HG03442 (cell line): ENCODE data around the gene SNX32.

ENCODE experiments used
- ATAC-seq: cut with Tn5 transposase; IDR thresholded peaks from one replicate; pipeline ENCODE4 v1.9.1; 2021; ENCODE audit warnings: mild to moderate bottlenecking, moderate library complexity; ENCODE audit not compliant: unreplicated experiment

Gene SNX32

DNA sequence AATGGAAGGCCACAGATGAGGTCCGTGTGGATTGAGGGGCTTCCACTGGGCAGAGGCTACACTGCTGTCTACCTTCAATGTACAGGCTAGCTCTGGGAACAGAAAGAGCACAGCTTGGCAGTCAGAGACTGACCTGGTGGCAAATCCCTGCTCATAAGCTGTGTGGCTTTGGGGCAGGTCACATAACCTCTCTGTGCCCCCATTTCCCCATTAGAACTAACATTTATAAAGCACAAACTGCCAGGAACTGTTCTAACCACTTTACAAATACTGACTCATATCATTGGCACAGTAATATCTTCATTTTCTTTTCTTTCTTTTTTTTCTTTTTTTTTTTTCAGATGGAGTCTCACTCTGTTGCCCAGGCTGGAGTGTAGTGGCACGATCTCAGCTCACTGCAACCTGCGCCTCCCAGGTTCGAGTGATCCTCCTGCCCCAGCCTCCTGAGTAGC, 63.3 kb downstream of the SNX32 start:
- ATAC-seq, result no peak

DNA sequence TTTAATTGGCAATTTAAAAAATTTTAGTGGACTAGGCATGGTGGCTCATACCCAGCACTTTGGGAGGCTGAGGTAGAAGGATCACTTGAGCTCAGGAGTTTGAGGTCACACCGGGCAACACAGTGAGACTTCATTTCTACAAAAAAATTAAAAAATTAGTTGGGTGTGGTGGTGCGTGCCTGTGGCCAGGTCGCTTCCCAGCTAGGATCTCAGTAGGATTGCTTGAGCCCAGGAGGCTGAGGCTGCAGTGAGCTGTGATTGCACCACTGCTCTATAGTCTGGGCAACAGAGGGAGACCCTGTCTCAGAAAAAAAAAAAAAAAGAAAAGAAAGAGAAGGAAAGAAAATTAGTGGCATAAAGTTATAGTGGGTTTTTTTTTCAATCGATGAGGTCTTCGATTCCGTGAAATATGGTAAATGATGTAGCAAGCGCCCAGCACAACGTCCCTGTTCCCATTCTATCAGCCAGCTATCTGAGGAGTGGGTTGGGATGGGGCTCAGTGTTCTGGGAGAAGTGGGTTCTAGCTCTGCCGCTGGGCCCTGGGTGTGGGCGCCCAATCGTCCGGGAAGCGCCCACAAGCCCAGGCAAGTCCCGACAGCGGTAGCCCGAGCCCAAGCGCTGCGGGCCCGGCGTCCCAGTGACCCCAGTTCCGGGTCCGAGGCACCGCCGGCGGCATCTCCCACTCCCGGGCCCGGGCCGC, 65.0 kb downstream of the SNX32 start:
- no peak for ATAC-seq

DNA sequence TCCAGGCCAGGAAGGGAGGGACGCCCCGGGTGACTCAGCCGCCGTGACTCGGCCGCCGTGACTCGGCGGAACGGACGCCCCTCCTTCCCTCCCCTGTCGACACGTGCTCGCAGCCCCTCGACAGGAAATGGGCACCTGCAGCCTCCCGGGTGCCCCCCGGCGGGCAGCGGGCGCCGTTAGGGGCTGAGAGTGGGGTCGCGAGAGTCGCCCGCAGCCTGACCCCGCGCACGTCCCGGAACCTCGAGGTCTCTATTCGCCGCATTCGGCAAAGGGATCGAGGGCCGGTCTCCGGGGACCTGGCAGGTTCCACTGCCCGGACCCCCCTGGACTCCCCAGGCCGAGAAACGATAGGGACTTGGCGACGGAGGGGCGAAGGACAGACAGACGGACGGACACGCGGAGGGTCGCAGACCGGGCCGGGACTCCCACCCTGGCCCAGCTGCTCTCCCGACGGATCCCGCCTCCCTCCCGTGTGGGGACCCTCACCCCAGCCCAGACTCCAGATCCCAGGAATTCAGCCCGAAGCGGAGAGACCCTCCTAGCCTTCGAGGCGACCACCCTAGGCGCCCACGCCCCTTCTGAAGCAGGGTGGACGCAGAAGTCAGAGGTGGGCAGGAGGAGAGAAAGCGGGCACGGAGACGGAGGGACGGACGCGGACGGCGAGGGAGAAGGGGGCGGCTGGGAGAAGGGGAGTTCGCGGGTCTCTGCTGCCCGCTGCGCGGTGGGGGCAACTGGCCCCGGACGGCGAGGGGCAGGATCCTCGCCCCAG, 65.8 kb downstream of the SNX32 start:
- no peak for ATAC-seq

DNA sequence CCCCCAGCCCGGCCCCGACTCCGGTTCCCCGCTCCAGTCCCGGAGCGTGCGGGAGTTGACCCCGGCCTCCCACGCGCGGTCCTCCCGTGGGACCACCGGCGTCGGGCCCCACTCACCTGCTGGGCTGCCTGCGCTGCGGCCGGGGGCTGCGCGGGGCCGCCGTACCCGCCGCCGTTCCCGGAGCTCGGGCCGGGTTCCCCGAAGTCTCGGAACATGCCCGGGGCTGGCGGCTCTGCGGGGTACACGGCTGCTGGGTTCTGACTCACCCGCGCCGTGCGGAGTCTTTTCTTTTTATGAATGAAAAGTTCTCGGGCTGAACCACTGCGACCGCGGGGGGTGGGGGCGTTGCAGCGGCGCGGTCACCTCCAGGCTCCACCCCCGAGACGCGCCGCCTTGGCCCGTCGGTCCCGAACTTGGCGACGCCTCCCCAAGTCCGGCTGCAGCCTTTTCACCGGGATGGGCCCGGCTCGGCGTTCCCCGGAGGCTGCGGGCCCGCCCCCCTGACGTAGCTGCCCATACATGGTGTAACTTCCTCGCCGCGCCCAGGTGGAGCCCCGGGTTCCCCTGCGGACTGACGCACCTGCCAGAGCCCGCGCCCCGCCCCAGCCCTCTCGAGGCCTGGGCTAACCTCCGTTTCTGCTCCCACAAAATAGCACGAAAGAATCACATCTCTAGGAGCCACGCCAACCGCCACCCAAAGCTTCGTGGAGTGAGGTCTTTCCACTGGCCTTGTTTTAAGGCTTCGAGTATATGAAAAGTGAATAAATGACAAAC, 66.5 kb downstream of the SNX32 start, which contains the start of gene FOSL1:
TSS of gene FOSL1 (minus strand) at position 264 of the 774 bp plus-strand sequence. CDS start at position 215, 49 bp downstream.
- ATAC-seq, result peak; percentile 70

DNA sequence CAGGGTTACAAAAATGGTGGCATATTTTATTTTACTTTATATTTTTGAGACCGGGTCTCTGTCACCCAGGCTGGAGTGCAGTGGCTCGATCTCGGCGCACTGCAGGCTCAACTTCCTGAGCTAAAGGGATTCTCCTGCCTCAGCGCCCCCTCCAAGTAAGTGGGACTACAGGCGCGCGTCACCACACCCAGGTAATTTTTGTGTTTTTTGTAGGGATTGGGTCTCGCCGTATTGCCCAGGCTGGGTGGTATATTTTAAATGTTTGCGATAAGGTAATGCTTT, 67.1 kb downstream of the SNX32 start:
- ATAC-seq, result no peak

DNA sequence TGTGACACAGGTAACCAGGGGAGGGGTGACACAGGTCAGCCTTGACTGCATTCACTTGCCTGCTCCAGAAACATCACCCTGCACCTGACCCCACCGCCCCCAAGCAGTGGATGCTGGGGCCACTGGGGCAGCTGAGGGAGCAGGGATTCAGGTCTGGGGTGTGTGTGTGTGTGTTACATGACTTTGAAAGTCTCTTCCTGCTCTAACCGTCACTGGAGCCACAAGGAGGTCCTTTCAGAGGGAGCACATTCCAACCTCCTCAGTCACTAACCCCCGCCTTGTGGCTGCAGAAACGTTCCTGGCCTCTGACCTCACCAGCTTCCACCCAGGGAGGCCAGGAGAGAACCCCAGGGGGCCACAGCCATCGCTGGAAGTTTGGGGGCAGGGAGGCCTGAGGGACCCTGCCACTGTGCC, 69.3 kb downstream of the SNX32 start:
- no peak for ATAC-seq
